AG04449 (cell line): ENCODE results near the gene MAVS.

ENCODE experiments used
- CTCF ChIA-PET: fragments of 350-600 bp; formaldehyde crosslinking; extraction: SDS; loops from one replicate; lab custom pipeline; 2021; ENCODE audit warnings: antibody characterized with exemption; lab: Yijun Ruan, JAX
- POLR2A ChIA-PET: fragments of 400-600, 350-600 bp; formaldehyde crosslinking; extraction: SDS; loops from one replicate; lab custom pipeline; 2020; ENCODE audit warnings: antibody characterized with exemption, inconsistent platforms; lab: Yijun Ruan, JAX
- DNase-seq: peaks from one replicate; pipeline ENCODE4 v3.0.0-alpha.2; 2010; ENCODE audit warnings: low read depth, low spot score
- H3K4me3 ChIP-seq: 2 replicates; pipeline ENCODE4 v1.5.1; 2011; ENCODE audit warnings: low read depth, mild to moderate bottlenecking, control low read depth, low read length
- TF ChIP-seq, protein P1 (sequence below): IDR thresholded peaks from one replicate; pipeline ENCODE4 v1.5.1; 2011; ENCODE audit warnings: mild to moderate bottlenecking, moderate library complexity, low read length, control low read depth, inconsistent platforms; ENCODE audit not compliant: insufficient read depth; ENCODE audit errors: missing control alignments

The MAVS gene

GRCh38 chr20:3854462-3854871 is 7.8 kb downstream of the MAVS start:
- POLR2A ChIA-PET, result no interaction called here
- TF ChIP-seq, protein P1, sequence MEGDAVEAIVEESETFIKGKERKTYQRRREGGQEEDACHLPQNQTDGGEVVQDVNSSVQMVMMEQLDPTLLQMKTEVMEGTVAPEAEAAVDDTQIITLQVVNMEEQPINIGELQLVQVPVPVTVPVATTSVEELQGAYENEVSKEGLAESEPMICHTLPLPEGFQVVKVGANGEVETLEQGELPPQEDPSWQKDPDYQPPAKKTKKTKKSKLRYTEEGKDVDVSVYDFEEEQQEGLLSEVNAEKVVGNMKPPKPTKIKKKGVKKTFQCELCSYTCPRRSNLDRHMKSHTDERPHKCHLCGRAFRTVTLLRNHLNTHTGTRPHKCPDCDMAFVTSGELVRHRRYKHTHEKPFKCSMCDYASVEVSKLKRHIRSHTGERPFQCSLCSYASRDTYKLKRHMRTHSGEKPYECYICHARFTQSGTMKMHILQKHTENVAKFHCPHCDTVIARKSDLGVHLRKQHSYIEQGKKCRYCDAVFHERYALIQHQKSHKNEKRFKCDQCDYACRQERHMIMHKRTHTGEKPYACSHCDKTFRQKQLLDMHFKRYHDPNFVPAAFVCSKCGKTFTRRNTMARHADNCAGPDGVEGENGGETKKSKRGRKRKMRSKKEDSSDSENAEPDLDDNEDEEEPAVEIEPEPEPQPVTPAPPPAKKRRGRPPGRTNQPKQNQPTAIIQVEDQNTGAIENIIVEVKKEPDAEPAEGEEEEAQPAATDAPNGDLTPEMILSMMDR, result no peak
- CTCF ChIA-PET, result interaction anchor here (0.7 to 5.3 kb wide), 27 partner anchors 9 to 177 kb away, joined by 3 to 52 read pairs (median 5); partner anchors contain the start of genes ADISSP, AP5S1, CENPB and SPEF1
- no peak for DNase-seq
- no peak overlapping the region for H3K4me3 ChIP-seq

GRCh38 chr20:3857405-3857804 is 10.8 kb downstream of the MAVS start:
- ChIA-PET CTCF (interaction anchor here (1.1 to 5.3 kb wide), 6 partner anchors 9 to 139 kb away, joined by 3 to 52 read pairs (median 4); partner anchors contain the start of genes AP5S1, CENPB and MAVS), POLR2A (no interaction called here)
- H3K4me3 ChIP-seq, result no peak overlapping the region
- TF ChIP-seq, protein P1, result no peak
- DNase-seq, result no peak

- no peak for DNase-seq
- ChIA-PET POLR2A (interaction anchor here (1.1 kb wide), 1 partner anchor 38 kb away, joined by 3 read pairs; the partner anchor contains the start of gene AP5S1), CTCF (interaction anchor here (1.1 to 1.4 kb wide), 4 partner anchors 11 to 140 kb away, joined by 3 to 5 read pairs (median 3); partner anchors contain the start of genes AP5S1 and MAVS)
- H3K4me3 ChIP-seq, result no peak overlapping the region
- TF ChIP-seq, protein P1, result no peak
These were observed 12.1 kb downstream of the MAVS start for GRCh38 chr20:3858689-3859088.

GRCh38 chr20:3861191-3861590 is 14.6 kb downstream of the MAVS start:
- CTCF ChIA-PET, result no interaction called here
- POLR2A ChIA-PET, result no interaction called here
- H3K4me3 ChIP-seq, result no peak overlapping the region
- DNase-seq, result no peak
- TF ChIP-seq, protein P1, result no peak

DNA sequence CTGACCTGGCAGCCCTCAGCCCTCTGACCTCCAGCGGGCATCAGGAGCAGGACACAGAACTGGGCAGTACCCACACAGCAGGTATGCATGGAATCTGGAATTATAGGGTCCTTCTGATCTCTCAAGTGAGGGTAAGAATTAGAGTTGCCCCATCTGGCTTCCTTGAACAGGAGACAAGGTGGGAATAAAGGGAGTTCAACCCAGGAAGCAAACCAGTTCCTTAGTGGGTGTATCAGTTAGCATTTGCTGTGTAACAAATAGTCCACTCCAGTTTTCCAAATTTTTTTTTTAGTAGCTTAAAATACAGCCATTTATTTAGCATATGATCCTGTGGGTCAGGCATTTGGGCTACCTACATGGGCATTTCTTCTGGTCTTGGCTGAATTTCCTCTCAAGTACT is 15.7 kb downstream of the MAVS start:
- CTCF ChIA-PET, result interaction anchor here (0.7 kb wide), 1 partner anchor 211 kb away, joined by 3 read pairs; no protein-coding TSS in a partner anchor
- TF ChIP-seq, protein P1, result no peak
- no peak overlapping the region for H3K4me3 ChIP-seq
- POLR2A ChIA-PET, result no interaction called here
- DNase-seq, result no peak

- TF ChIP-seq, protein P1, result no peak
- DNase-seq, result no peak
- H3K4me3 ChIP-seq, result no peak overlapping the region
- ChIA-PET CTCF (no interaction called here), POLR2A (no interaction called here)
These were observed 16.7 kb downstream of the MAVS start for GRCh38 chr20:3863317-3863716.
